Psoas muscle (tissue), 8 donors: ENCODE results near the gene SOCS7. TPM values are rescaled to one million over a fixed set of nuclear protein-coding genes. Genes with fewer than 3 reads are reported as not detected.

Experiments used
- ATAC-seq, 4 donors: fragments of 200-7000 bp; cut with Tn5 transposase; one replicate each; pipeline ENCODE4 v1.9.1; 2020; ENCODE audit warnings: moderate library complexity in 3 of 4, mild to moderate bottlenecking in 2 of 4
- DNase-seq, 2 donors: peaks; one replicate each; pipeline ENCODE4 v3.0.0-alpha.2; 2020
- H3K27ac ChIP-seq: fragments of 200-600 bp; one replicate; pipeline ENCODE4 v1.8.0; 2022
- H3K27me3 ChIP-seq, 3 donors: fragments of 200-600 bp in 1 of 3; one replicate each; pipeline versions ENCODE4 v1.6.1 to v1.8.0; 2013 to 2022; ENCODE audit warnings: low read length in 2 of 3, mild to moderate bottlenecking in 2 of 3, moderate library complexity in 1 of 3; ENCODE audit not compliant: insufficient read depth in 3 of 3
- H3K36me3 ChIP-seq, 2 donors: fragments of 200-600 bp in 1 of 2; one replicate each; pipeline versions ENCODE4 v1.6.1 to v1.8.0; 2013 to 2022; ENCODE audit warnings: low read depth in 1 of 2, mild to moderate bottlenecking in 1 of 2, moderate library complexity in 1 of 2; ENCODE audit not compliant: insufficient read depth in 1 of 2
- H3K4me1 ChIP-seq: fragments of 200-600 bp; one replicate; pipeline ENCODE4 v1.8.0; 2022
- H3K4me3 ChIP-seq: fragments of 200-600 bp; one replicate; pipeline ENCODE4 v1.8.0; 2022; ENCODE audit warnings: mild to moderate bottlenecking
- H3K9me3 ChIP-seq: fragments of 200-600 bp; one replicate; pipeline ENCODE4 v1.8.0; 2022
- whole genome bisulfite sequencing, 3 donors: extraction: QIAGEN DNeasy Blood & Tissue Kit; methylation state at CpG; one replicate each; pipeline versions ENCODE4 v1.1.6 to v1.1.7; 2013; 5-methylcytosine and 5-hydroxymethylcytosine counted together
- intact Hi-C, 2 donors: fragments of 100-400 bp; cut with DNase I; formaldehyde crosslinking; loops; one replicate each; pipeline versions ENCODE4 v1.11.0 to v1.14.2; 2022
- polyA plus RNA-seq, 3 donors: library from polyadenylated mRNA; stranded (reverse); fragments of 200-250 nt; gene quantifications; one replicate each; pipeline ENCODE4 v1.2.3, GENCODE V29; 2013
- total RNA-seq, 4 donors: library from RNA; stranded (reverse); fragmentation: NEBNext Ultra II Directional in 2 of 4; extraction: Animal tissue kit (Norgen Biotek cat#: 25700) in 2 of 4; gene quantifications; one replicate each; pipeline versions ENCODE4 v1.2.1 to v1.2.4, GENCODE V29; 2021 to 2023
- TF ChIP-seq, protein P1 (sequence below): fragments of 200-600 bp; IDR thresholded peaks from one replicate; pipeline ENCODE4 v1.8.0; 2022; ENCODE audit warnings: antibody characterized with exemption
- donor health status: healthy with polysubstance abuse.
- donor health status: DM: no; HTN: no; CAD: no; lungs with moderate emphysema.
- donor health status: Bipolar disorder and iron deficiency.
- donor health status: healthy.
- donor health status: DM: yes; HTN: yes; CAD: no.
- donor health status: DM: no; HTN: no; CAD: no.
- donor health status: DM: no; HTN: no; CAD: no.
- donor health status: DM: yes; HTN: yes; CAD: no.

The SOCS7 gene
- total and polyA plus RNA-seq, 7 donors: 6.6 to 28.9 (median 23.9) TPM

- peak; percentile 39 to 62 (median 50) for ATAC-seq
- 41 to 45% (median 42%) methylated on average over 12 of the region's 12 CpGs for WGBS, 3 donors
- H3K9me3 ChIP-seq: no peaks in the 10 kb centered on the region
- H3K27me3 ChIP-seq: peaks cover 0 to 5% (median 0%) of the 10 kb centered on the region in 3 donors
- TF ChIP-seq, protein P1, sequence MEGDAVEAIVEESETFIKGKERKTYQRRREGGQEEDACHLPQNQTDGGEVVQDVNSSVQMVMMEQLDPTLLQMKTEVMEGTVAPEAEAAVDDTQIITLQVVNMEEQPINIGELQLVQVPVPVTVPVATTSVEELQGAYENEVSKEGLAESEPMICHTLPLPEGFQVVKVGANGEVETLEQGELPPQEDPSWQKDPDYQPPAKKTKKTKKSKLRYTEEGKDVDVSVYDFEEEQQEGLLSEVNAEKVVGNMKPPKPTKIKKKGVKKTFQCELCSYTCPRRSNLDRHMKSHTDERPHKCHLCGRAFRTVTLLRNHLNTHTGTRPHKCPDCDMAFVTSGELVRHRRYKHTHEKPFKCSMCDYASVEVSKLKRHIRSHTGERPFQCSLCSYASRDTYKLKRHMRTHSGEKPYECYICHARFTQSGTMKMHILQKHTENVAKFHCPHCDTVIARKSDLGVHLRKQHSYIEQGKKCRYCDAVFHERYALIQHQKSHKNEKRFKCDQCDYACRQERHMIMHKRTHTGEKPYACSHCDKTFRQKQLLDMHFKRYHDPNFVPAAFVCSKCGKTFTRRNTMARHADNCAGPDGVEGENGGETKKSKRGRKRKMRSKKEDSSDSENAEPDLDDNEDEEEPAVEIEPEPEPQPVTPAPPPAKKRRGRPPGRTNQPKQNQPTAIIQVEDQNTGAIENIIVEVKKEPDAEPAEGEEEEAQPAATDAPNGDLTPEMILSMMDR: peak; percentile 22
- no peak overlapping the region for H3K4me3 ChIP-seq
- H3K4me1 ChIP-seq: no peaks in the 10 kb centered on the region
- intact Hi-C loops: no loop called here
- no peaks in the 10 kb centered on the region for H3K36me3 ChIP-seq
- H3K27ac ChIP-seq: no peak overlapping the region
- peak in 1 of 2 donors; percentile 61 for DNase-seq
Measured at GRCh38 chr17:38333635-38334295, 17.9 kb upstream of the SOCS7 start.

DNA sequence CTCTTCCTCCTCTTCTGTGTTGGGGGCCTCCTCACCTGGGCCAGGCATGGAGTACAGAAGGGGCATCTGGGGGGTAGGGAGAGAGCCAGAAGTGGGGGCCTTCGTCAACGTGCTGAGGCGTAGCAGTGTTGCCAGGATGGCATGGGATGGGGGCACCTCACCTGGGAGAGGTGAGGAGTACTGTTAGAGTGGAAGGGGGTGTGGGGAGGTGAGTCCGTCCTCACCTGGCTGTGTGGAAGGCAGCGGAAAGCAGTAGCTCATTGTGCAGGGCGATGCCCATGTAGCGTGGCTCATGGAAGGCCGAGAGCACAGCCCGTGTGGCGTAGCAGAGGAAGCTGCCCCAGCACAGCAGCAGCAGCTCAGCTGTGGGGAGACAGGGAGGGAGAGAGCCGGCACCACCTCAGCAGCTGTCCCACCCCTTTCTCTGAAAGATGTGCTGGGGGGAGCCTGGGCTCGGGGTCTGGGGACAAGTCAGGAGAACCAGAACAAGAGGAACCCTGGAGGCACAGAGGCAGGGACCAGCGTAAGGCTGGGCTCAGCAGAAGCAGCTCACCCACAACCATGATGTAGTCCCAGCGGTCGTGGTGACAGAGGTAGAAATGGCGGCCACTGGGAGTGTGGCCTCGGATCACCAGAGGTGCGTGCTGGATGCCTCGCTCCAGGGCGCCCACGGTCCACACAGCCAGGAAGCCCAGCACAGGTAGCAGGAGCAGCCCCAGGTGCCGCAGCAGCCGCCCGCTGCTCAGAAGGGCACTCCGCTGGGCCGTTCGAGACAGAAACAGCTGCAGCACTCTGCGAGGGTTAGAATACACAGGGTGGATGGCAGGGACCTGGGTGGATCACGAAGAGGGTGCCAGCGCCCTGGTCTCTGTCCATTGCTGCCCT is 16.9 kb upstream of the SOCS7 start:
- no peak for DNase-seq
- intact Hi-C loops: no loop called here
- Histone ChIP-seq H3K4me1 (no peaks in the 10 kb centered on the region), H3K4me3 (no peak overlapping the region), H3K27ac (no peak overlapping the region), H3K9me3 (no peaks in the 10 kb centered on the region), H3K36me3 (no peaks in the 10 kb centered on the region), H3K27me3 (peaks cover 0 to 5% (median 0%) of the 10 kb centered on the region in 3 donors)
- TF ChIP-seq, protein P1: no peak
- 80 to 91% (median 84%) methylated on average over 28 to 30 of the region's 30 CpGs for WGBS, 3 donors
- no peak for ATAC-seq

DNA sequence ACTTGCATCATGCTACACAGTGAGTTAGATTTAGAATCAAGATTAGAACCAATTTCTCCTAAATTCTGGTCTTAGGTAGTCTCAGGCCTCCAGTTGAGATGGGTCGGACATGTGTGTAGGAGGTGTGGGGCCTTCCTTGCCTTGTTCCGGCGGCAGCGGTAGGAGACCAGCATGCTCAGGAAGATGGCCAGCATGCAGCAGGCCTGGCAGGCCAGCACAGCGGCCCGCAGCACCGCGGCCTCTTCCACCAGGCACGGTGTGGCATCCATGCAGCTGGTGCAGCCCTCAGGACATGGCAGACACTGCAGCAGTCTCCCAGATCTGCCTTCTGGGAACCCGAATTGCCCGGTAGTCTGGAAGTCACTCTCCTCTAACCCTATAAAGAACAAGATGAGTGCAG is 14.8 kb upstream of the SOCS7 start:
- TF ChIP-seq, protein P1: no peak
- ATAC-seq: no peak
- intact Hi-C loops: no loop called here
- Histone ChIP-seq H3K36me3 (no peaks in the 10 kb centered on the region), H3K9me3 (no peaks in the 10 kb centered on the region), H3K4me1 (no peaks in the 10 kb centered on the region), H3K27me3 (no peaks in the 10 kb centered on the region), H3K27ac (no peak overlapping the region), H3K4me3 (no peak overlapping the region)
- 87 to 91% (median 88%) methylated on average over 11 of the region's 11 CpGs for WGBS, 3 donors
- DNase-seq: no peak

GRCh38 chr17:38338053-38338452 is 13.6 kb upstream of the SOCS7 start:
- intact Hi-C loops: no loop called here
- WGBS, 3 donors: 42 to 49% (median 49%) methylated on average over 5 of the region's 5 CpGs
- ATAC-seq: peak in 1 of 4 donors; percentile 37
- H3K27me3 ChIP-seq: no peaks in the 10 kb centered on the region
- H3K4me3 ChIP-seq: no peak overlapping the region
- H3K9me3 ChIP-seq: no peaks in the 10 kb centered on the region
- no peaks in the 10 kb centered on the region for H3K4me1 ChIP-seq
- no peaks in the 10 kb centered on the region for H3K36me3 ChIP-seq
- H3K27ac ChIP-seq: no peak overlapping the region
- DNase-seq: no peak
- TF ChIP-seq, protein P1: no peak
